Breast epithelium (tissue), 4 donors: ENCODE data around the gene TNNC2. TPM values are rescaled to one million over a fixed set of nuclear protein-coding genes. Genes with fewer than 3 reads are reported as not detected.

Experiments used
- DNase-seq, 2 donors: peaks; one replicate each; pipeline ENCODE4 v3.0.0-alpha.2; 2019; ENCODE audit warnings: low spot score in 2 of 2
- H3K27ac ChIP-seq, 2 donors: fragments of 200-600 bp; sonication (generic) in 1 of 2; one replicate each; pipeline ENCODE4 v1.5.1; 2016 to 2019; ENCODE audit warnings: mild to moderate bottlenecking in 1 of 2
- H3K27me3 ChIP-seq, 2 donors: fragments of 200-600 bp; sonication (generic) in 1 of 2; one replicate each; pipeline versions ENCODE4 v1.5.1 to v1.6.0; 2017 to 2019; ENCODE audit warnings: control low read depth in 1 of 2, mild to moderate bottlenecking in 1 of 2
- H3K36me3 ChIP-seq: fragments of 200-600 bp; one replicate; pipeline ENCODE4 v1.5.1; 2019
- H3K4me1 ChIP-seq, 2 donors: fragments of 200-600 bp; sonication (generic); one replicate each; pipeline ENCODE4 v1.5.1; 2016 to 2019; ENCODE audit warnings: control low read depth in 1 of 2
- H3K4me3 ChIP-seq, 3 donors: fragments of 200-600 bp; sonication (generic); 1 replicate in 2 of 3; 2 replicates in 1 of 3; pipeline ENCODE4 v1.5.1; 2016 to 2019; ENCODE audit warnings: mild to moderate bottlenecking in 3 of 3, moderate library complexity in 2 of 3
- H3K9me3 ChIP-seq, 2 donors: fragments of 200-600 bp; sonication (generic) in 1 of 2; one replicate each; pipeline ENCODE4 v1.5.1; 2016 to 2019; ENCODE audit warnings: control low read depth in 1 of 2
- POLR2A ChIP-seq: fragments of 450-650 bp; IDR thresholded peaks from one replicate; pipeline ENCODE4 v1.6.1; 2016; ENCODE audit warnings: antibody characterized with exemption, mild to moderate bottlenecking, moderate library complexity
- POLR2AphosphoS5 ChIP-seq, 3 donors: sonication (generic); formaldehyde crosslinking; IDR thresholded peaks; one replicate each; pipeline ENCODE4 v1.6.1; 2017; ENCODE audit warnings: antibody characterized with exemption in 3 of 3
- intact Hi-C: fragments of 100-400 bp; cut with DNase I; formaldehyde crosslinking; loops from one replicate; pipeline ENCODE4 v1.15.1; 2023; ENCODE audit warnings: low total_unique reads
- total RNA-seq, 3 donors: library from RNA; depleted of rRNA; stranded (reverse); fragments of >200 nt; gene quantifications; one replicate each; pipeline ENCODE4 v1.1.0, GENCODE V29; 2016
- TF ChIP-seq, protein P1 (sequence below), 3 donors: fragments of 450-650 bp; IDR thresholded peaks; one replicate each; pipeline ENCODE4 v1.5.1; 2016 to 2017; ENCODE audit warnings: antibody characterized with exemption in 3 of 3, mild to moderate bottlenecking in 3 of 3, moderate library complexity in 3 of 3

The TNNC2 gene
- total RNA-seq, 3 donors from 2014 or later, result 2.0 to 4.8 (median 2.6) TPM

DNA sequence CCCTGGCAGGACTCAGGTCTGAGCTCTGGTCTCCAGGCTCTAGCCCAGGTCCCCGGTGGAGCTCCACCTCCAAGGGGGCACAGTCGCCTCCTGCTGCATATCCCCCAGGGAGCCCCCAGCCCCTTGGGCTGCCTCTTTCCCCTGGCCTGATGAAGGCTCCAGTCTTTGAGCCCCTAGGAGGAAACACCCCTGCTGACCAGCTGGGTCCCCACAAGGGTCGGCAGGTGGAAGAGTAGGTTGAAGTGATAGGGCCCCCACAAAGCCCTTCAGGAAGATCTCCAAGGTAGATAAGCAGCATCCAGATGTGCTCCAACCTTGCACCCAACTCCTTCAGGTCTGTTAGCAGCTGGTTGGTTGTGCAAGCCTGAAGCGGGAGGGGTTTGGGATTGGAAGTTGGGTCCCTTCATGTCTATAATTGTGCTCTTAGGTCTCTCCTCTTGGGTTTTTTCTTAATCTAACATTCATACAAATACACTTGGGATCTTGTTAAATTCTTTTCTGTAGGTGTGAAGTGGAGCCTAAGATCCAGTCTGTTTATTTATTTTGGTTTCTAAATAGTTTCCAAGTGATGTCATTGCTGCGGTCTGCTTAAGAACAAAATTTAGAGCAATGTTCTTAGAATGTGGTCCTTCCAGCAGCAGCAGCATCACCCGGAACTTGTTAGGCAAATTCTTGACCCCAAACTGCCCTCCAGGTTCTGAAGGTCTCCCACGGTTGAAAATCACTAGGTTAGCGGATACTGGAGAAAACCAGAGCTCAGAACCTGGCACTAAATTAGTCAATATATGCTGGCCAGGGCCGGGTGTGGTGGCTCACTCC lies 9.5 kb downstream of the TNNC2 start:
- Histone ChIP-seq H3K9me3 (no peaks in the 10 kb centered on the region), H3K27me3 (peaks cover 0 to 7% of the 10 kb centered on the region in 2 donors), H3K4me3 (no peak overlapping the region), H3K27ac (peak overlapping the region; percentile 30 to 58), H3K36me3 (no peaks in the 10 kb centered on the region), H3K4me1 (peaks cover 0 to 3% of the 10 kb centered on the region in 2 donors)
- intact Hi-C loops, result no loop called here
- TF ChIP-seq POLR2AphosphoS5 (IDR thresholded peaks at IDR 0.05) (no peak), POLR2A (no peak)
- TF ChIP-seq, protein P1, sequence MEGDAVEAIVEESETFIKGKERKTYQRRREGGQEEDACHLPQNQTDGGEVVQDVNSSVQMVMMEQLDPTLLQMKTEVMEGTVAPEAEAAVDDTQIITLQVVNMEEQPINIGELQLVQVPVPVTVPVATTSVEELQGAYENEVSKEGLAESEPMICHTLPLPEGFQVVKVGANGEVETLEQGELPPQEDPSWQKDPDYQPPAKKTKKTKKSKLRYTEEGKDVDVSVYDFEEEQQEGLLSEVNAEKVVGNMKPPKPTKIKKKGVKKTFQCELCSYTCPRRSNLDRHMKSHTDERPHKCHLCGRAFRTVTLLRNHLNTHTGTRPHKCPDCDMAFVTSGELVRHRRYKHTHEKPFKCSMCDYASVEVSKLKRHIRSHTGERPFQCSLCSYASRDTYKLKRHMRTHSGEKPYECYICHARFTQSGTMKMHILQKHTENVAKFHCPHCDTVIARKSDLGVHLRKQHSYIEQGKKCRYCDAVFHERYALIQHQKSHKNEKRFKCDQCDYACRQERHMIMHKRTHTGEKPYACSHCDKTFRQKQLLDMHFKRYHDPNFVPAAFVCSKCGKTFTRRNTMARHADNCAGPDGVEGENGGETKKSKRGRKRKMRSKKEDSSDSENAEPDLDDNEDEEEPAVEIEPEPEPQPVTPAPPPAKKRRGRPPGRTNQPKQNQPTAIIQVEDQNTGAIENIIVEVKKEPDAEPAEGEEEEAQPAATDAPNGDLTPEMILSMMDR (IDR thresholded peaks at IDR 0.05), result no peak
- DNase-seq, result no peak

DNA sequence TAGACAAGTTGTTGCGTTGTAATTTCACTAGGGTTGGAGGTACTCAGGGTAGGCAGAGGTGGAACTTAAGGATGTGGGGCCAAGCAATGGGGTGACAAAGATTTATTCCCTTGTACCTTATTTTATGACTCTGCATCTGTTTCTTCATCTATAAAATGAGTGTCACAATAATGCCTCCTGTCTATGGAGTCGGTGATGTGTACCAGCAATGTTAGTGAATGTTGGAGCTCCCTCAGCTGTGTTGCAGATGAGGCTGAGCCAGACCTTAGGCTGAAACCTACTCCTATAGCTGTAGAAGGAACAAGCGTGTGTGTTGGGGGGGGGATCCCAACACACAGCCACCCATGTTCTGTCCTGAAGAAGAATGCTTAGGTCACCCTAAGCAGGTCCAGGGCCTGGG lies 10.2 kb downstream of the TNNC2 start:
- Histone ChIP-seq H3K27ac (no peak overlapping the region), H3K36me3 (no peaks in the 10 kb centered on the region), H3K9me3 (no peaks in the 10 kb centered on the region), H3K4me1 (peaks cover 0 to 4% of the 10 kb centered on the region in 2 donors), H3K27me3 (peaks cover 0 to 1% of the 10 kb centered on the region in 2 donors), H3K4me3 (no peak overlapping the region)
- TF ChIP-seq, protein P1 (IDR thresholded peaks at IDR 0.05), result no peak
- TF ChIP-seq POLR2AphosphoS5 (IDR thresholded peaks at IDR 0.05) (no peak), POLR2A (no peak)
- intact Hi-C loops, result no loop called here
- no peak for DNase-seq

DNA sequence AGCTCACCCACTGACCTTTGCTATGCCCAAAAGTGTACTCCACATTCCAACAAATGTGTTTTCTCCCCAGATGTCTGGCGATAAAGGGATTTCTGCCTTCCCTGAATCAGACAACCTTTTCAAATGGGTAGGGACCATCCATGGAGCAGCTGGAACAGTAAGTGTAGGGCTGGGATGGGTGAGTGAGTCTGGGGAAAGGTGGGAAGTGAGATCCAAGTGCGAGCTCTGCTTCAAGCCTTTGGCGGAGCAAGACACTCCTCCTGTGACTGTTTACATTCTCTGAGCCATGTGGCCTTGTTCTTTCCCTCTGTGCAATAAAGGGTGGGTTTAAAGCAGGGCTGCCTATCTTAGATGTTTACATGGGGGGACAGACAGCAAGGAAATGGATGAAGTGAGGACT lies 12.8 kb downstream of the TNNC2 start:
- H3K27ac ChIP-seq, result no peak overlapping the region
- DNase-seq, result no peak
- H3K27me3 ChIP-seq, result no peaks in the 10 kb centered on the region
- TF ChIP-seq POLR2A, result no peak
- TF ChIP-seq POLR2AphosphoS5 (IDR thresholded peaks at IDR 0.05), result no peak
- TF ChIP-seq, protein P1 (IDR thresholded peaks at IDR 0.05), result no peak
- intact Hi-C loops, result no loop called here
- no peak overlapping the region for H3K4me3 ChIP-seq
- peaks cover 0 to 4% of the 10 kb centered on the region in 2 donors for H3K4me1 ChIP-seq
- H3K36me3 ChIP-seq, result peaks cover 11% of the 10 kb centered on the region
- H3K9me3 ChIP-seq, result no peaks in the 10 kb centered on the region

DNA sequence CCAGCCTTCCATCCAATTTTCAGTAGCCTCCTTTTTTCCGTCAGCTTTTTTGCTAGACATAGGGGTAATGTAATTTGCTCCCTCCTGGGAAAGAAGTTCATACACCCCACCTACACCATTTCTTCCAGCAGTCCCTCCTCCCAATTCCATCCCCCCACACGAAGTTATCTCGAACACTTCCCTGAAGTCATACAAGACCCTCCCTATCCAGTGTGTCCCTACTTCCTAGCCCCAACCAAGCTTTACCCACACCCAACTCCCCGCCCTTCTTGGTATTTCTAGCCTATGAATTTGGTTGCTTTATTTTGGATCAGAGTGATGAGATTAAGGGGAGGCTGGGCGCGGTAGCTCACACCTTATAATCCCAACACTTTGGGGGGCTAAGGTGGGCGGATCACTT lies 13.6 kb downstream of the TNNC2 start:
- DNase-seq, result no peak
- Histone ChIP-seq H3K27ac (no peak overlapping the region), H3K9me3 (no peaks in the 10 kb centered on the region), H3K4me3 (no peak overlapping the region), H3K4me1 (peaks cover 0 to 4% of the 10 kb centered on the region in 2 donors), H3K36me3 (peaks cover 14% of the 10 kb centered on the region), H3K27me3 (no peaks in the 10 kb centered on the region)
- TF ChIP-seq POLR2AphosphoS5 (IDR thresholded peaks at IDR 0.05), result no peak
- no peak for TF ChIP-seq POLR2A
- TF ChIP-seq, protein P1 (IDR thresholded peaks at IDR 0.05), result no peak
- intact Hi-C loops, result loop anchor here (2.0 kb wide), 1 partner anchor 75 kb away; no protein-coding TSS in a partner anchor

DNA sequence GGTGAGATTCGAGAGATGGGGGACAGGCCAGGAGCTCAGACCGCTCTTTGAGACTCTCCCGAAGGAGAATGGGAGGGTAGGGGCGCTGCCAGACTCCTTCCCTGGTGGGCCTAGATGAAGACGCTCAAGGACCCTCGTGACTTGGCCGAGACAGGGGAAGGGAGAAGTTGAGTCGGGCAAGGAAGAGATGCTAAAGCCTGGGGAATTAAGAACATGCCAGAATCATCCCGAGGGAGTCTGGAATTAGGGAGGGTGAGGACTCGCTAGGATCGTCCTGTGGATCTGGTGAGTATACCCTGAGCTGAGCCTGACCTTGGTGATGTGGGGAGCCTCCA lies 14.1 kb downstream of the TNNC2 start:
- no peaks in the 10 kb centered on the region for H3K27me3 ChIP-seq
- H3K36me3 ChIP-seq, result peaks cover 14% of the 10 kb centered on the region
- H3K9me3 ChIP-seq, result no peaks in the 10 kb centered on the region
- H3K4me3 ChIP-seq, result peak overlapping the region; percentile 46 to 77 (median 65)
- TF ChIP-seq, protein P1 (IDR thresholded peaks at IDR 0.05), result no peak
- TF ChIP-seq POLR2AphosphoS5 (IDR thresholded peaks at IDR 0.05) (no peak), POLR2A (no peak)
- DNase-seq, result no peak
- peaks cover 0 to 4% of the 10 kb centered on the region in 2 donors for H3K4me1 ChIP-seq
- no peak overlapping the region for H3K27ac ChIP-seq
- intact Hi-C loops, result loop anchor here (2.0 kb wide), 1 partner anchor 76 kb away; no protein-coding TSS in a partner anchor
